ENCODE results near the gene KLHDC7B. TPM values are rescaled to one million over a fixed set of nuclear protein-coding genes. Genes with fewer than 3 reads are reported as not detected.
A peak's percentile ranks its signal among the peaks of the same experiment; 100 is the strongest.
"Not testable (repeated sequence)": the region's sequence is repeated elsewhere in the genome, so short reads cannot be mapped to it uniquely, and the experiment has no call there.

KLHDC7B gene
- total RNA-seq, 1 donor from 2014 or later, result 7.2 TPM

DNA sequence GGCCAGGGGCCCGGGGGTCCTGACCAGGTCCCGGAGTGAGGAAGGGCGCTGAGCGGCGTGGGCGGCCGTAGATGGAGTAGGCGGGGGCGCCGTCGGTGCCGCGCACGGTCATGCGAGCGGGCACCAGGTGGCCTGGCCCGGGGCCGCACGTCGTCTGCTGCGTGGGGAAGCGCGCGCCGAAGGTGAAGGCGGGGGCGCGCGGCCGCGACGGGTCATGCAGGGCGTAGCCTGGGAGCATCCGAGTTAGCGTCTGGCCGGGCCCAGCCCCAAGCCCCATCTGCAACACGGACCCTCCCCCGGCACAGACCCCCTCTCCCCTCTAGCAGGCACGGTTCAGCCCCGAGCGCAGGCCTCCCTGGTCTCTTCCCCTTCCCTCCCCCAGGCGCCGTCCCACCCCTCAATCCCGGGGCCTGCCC lies 14.1 kb upstream of the KLHDC7B start:
- Mint-ChIP-seq H3K9me3 (ENCODE audit: low read depth) (no peaks in the 10 kb centered on the region), H3K4me1 (ENCODE audit: low read depth) (peaks cover 47% of the 10 kb centered on the region), H3K4me3 (ENCODE audit: unreplicated experiment) (peak overlapping the region; percentile 75), H3K36me3 (ENCODE audit: low read depth) (no peaks in the 10 kb centered on the region), H3K27me3 (ENCODE audit: low read depth) (no peaks in the 10 kb centered on the region), H3K27ac (ENCODE audit: unreplicated experiment) (no peak overlapping the region)
- TF ChIP-seq, protein P1, sequence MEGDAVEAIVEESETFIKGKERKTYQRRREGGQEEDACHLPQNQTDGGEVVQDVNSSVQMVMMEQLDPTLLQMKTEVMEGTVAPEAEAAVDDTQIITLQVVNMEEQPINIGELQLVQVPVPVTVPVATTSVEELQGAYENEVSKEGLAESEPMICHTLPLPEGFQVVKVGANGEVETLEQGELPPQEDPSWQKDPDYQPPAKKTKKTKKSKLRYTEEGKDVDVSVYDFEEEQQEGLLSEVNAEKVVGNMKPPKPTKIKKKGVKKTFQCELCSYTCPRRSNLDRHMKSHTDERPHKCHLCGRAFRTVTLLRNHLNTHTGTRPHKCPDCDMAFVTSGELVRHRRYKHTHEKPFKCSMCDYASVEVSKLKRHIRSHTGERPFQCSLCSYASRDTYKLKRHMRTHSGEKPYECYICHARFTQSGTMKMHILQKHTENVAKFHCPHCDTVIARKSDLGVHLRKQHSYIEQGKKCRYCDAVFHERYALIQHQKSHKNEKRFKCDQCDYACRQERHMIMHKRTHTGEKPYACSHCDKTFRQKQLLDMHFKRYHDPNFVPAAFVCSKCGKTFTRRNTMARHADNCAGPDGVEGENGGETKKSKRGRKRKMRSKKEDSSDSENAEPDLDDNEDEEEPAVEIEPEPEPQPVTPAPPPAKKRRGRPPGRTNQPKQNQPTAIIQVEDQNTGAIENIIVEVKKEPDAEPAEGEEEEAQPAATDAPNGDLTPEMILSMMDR (IDR thresholded peaks at IDR 0.05), result peak; percentile 19
- DNase-seq (ENCODE audit: low spot score), result no peak

DNA sequence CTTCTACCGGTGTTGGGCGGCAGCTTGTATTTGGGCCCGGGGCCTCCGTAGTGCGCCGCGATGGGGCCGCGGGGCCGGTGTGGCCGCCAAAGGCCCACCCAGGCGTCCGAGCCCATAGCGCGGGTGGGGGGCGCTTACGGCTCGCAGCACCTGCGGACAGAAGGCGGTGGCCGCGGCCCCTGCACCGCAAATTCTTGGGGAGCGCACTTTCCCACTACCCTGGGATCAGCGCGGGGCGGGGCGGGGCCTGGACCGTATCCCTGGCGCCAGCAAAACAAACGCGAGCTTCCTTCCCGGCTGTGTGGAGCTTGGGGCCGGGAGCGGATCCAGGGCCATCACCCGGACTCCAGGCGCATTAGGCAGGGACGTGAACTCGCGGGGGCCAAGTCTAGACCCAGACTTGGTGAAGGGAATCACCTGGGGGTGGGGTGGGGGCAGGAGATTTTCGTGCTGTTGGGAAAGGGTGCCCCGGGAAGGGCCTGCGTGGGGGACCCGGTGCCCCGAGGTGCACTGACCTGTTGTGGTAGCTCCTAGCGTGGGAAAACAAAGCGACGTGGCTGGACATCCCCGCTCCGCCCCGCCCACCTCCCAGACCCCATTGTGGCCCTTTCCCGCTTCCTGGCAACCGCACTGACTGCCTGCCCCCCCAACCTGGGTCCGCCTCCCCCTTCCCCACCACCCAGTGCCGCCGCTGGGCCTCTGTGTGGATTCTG lies 13.6 kb upstream of the KLHDC7B start:
- no peaks in the 10 kb centered on the region for H3K9me3 Mint-ChIP-seq (ENCODE audit: low read depth)
- TF ChIP-seq, protein P1 (IDR thresholded peaks at IDR 0.05), result no peak
- H3K4me1 Mint-ChIP-seq (ENCODE audit: low read depth), result peaks cover 41% of the 10 kb centered on the region
- no peaks in the 10 kb centered on the region for H3K27me3 Mint-ChIP-seq (ENCODE audit: low read depth)
- peak overlapping the region; percentile 75 for H3K4me3 Mint-ChIP-seq (ENCODE audit: unreplicated experiment)
- no peaks in the 10 kb centered on the region for H3K36me3 Mint-ChIP-seq (ENCODE audit: low read depth)
- no peak for DNase-seq (ENCODE audit: low spot score)
- peak overlapping the region; percentile 51 for H3K27ac Mint-ChIP-seq (ENCODE audit: unreplicated experiment)

DNA sequence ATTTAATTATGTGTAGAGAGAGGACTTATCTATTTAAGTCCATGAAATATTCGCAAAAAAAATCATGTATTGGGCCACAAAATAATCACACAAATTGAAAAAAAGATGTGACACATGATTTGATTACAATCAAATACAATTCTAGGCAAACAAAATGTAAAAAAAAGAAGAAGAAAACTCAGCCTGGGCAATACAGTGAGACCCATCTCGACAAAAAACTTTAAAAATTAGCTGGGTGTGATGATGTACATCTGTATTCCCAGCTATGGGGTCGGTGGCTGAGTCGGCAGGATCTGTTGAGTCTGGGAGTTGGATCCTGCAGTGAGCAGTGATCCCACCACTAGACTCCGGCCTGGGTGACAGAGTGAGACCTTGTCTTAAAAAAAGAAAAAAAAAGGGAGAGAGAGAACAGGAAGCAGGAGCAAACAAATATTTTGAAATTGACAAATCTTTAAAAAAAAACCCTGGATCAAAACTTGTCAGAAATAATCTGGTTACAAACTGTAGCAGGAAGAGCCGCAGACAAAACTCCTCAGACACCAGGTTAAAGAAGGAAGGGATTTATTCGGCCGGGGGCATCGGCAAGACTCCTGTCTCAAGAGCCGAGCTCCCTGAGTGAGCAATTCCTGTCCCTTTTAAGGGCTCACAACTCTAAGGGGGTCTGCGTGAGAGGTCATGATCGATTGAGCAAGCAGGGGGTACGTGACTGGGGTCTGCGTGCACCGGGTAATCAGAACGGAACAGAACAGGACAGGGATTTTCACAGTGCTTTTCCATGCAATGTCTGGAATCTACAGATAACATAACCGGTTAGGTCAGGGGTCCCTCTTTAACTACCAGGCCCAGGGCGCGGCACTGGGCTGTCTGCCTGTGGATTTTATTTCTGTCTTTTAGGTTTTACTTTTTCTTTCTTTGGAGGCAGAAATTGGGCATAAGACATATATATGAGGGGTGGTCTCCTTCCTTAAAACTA lies 12.6 kb upstream of the KLHDC7B start:
- TF ChIP-seq, protein P1 (IDR thresholded peaks at IDR 0.05), result no peak

GRCh38 chr22:50533856-50534711 lies 11.6 kb upstream of the KLHDC7B start:
- H3K9me3 Mint-ChIP-seq (ENCODE audit: low read depth); H3K27me3 Mint-ChIP-seq (ENCODE audit: low read depth); H3K4me3 Mint-ChIP-seq (ENCODE audit: unreplicated experiment); H3K36me3 Mint-ChIP-seq (ENCODE audit: low read depth): not testable (repeated sequence)
- peak; percentile 34 for DNase-seq (ENCODE audit: low spot score)
- H3K4me1 Mint-ChIP-seq (ENCODE audit: low read depth), result peaks cover 21% of the 10 kb centered on the region
- H3K27ac Mint-ChIP-seq (ENCODE audit: unreplicated experiment), result peak overlapping the region; percentile 69

More for the DNA sequence above, 12.6 kb upstream of the KLHDC7B start:
- H3K27me3 Mint-ChIP-seq (ENCODE audit: low read depth), result no peaks in the 10 kb centered on the region
- H3K27ac Mint-ChIP-seq (ENCODE audit: unreplicated experiment), result peak overlapping the region; percentile 74
- no peaks in the 10 kb centered on the region for H3K9me3 Mint-ChIP-seq (ENCODE audit: low read depth)
- no peaks in the 10 kb centered on the region for H3K36me3 Mint-ChIP-seq (ENCODE audit: low read depth)
- DNase-seq (ENCODE audit: low spot score), result no peak
- H3K4me1 Mint-ChIP-seq (ENCODE audit: low read depth), result peaks cover 31% of the 10 kb centered on the region
- no peak overlapping the region for H3K4me3 Mint-ChIP-seq (ENCODE audit: unreplicated experiment)

GRCh38 chr22:50535113-50535512 lies 10.6 kb upstream of the KLHDC7B start:
- TF ChIP-seq, protein P1 (IDR thresholded peaks at IDR 0.05), result no peak
- no peak for DNase-seq (ENCODE audit: low spot score)
- no peaks in the 10 kb centered on the region for H3K27me3 Mint-ChIP-seq (ENCODE audit: low read depth)
- no peak overlapping the region for H3K4me3 Mint-ChIP-seq (ENCODE audit: unreplicated experiment)
- H3K27ac Mint-ChIP-seq (ENCODE audit: unreplicated experiment), result no peak overlapping the region
- H3K9me3 Mint-ChIP-seq (ENCODE audit: low read depth), result no peaks in the 10 kb centered on the region
- peaks cover 21% of the 10 kb centered on the region for H3K4me1 Mint-ChIP-seq (ENCODE audit: low read depth)
- H3K36me3 Mint-ChIP-seq (ENCODE audit: low read depth), result no peaks in the 10 kb centered on the region

Data from chondrocyte (in vitro differentiated cells).